ENCODE results near the gene CRIP1. TPM values are rescaled to one million over a fixed set of nuclear protein-coding genes. Genes with fewer than 3 reads are reported as not detected.

The CRIP1 gene
- total RNA-seq, 1 experiment from 2014 or later = 6.9 TPM

DNA sequence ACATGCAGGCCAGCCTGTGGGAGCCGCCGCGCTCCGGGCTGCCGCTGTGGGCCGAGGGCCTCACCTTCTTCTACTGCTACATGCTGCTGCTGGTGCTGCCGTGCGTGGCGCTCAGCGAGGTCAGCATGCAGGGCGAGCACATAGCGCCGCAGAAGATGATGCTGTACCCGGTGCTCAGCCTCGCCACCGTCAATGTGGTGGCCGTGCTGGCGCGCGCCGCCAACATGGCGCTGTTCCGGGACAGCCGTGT is 42.6 kb downstream of the CRIP1 start:
- no peak overlapping the region for H2BK120ac ChIP-seq (ENCODE audit: low read depth, low read length, poor library complexity, severe bottlenecking)
- Mint-ChIP-seq H3K4me3 (0 out of 5 replicates have a peak overlapping the region, but pooled peaks of 1 of the 2 experiments have one; percentile 57), H3K9me3 (peaks cover 0 to 33% of the 10 kb centered on the region in 2 experiments; a peak in 2 of 5 replicates), H3K4me1 (no peaks in the 10 kb centered on the region), H3K27ac (no peak overlapping the region), H3K36me3 (ENCODE audit: insufficient read depth in 1 of 3, low read depth in 3 of 3) (no peaks in the 10 kb centered on the region; a peak in 1 of 7 replicates), H3K27me3 (ENCODE audit: low read depth) (peaks cover 54% of the 10 kb centered on the region)
- no peak overlapping the region for H2BK12ac ChIP-seq (ENCODE audit: insufficient read length, low read depth, low read length)
- no peak overlapping the region for H2BK5ac ChIP-seq (ENCODE audit: insufficient read length, low read length)
- H2BK20ac ChIP-seq (ENCODE audit: low read depth, low read length, poor library complexity, severe bottlenecking) = no peak overlapping the region
- no peak overlapping the region for H4K91ac ChIP-seq (ENCODE audit: insufficient read length, low read depth, low read length)
- H3K9me3 ChIP-seq (ENCODE audit: control insufficient read depth, low read depth, low read length) = no peaks in the 10 kb centered on the region
- no peak overlapping the region for H3K27ac ChIP-seq (ENCODE audit: insufficient read length, low read depth, low read length)
- no peak overlapping the region for H4K5ac ChIP-seq (ENCODE audit: insufficient read length, low read depth, low read length)
- no peak overlapping the region for H3K23ac ChIP-seq (ENCODE audit: insufficient read length, low read depth, low read length)
- no CpG with 5 or more reads among the region's 24 CpGs for WGBS (ENCODE audit: extremely low coverage, insufficient read length, low lambda C conversion rate)
- H3K56ac ChIP-seq (ENCODE audit: insufficient read length, low read depth, low read length) = no peak overlapping the region
- TF ChIP-seq, protein P1, sequence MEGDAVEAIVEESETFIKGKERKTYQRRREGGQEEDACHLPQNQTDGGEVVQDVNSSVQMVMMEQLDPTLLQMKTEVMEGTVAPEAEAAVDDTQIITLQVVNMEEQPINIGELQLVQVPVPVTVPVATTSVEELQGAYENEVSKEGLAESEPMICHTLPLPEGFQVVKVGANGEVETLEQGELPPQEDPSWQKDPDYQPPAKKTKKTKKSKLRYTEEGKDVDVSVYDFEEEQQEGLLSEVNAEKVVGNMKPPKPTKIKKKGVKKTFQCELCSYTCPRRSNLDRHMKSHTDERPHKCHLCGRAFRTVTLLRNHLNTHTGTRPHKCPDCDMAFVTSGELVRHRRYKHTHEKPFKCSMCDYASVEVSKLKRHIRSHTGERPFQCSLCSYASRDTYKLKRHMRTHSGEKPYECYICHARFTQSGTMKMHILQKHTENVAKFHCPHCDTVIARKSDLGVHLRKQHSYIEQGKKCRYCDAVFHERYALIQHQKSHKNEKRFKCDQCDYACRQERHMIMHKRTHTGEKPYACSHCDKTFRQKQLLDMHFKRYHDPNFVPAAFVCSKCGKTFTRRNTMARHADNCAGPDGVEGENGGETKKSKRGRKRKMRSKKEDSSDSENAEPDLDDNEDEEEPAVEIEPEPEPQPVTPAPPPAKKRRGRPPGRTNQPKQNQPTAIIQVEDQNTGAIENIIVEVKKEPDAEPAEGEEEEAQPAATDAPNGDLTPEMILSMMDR (conservative IDR thresholded peaks at IDR 0.05) = no peak
- peaks cover 16% of the 10 kb centered on the region; the same call in 1 of the 2 replicates for H3K27me3 ChIP-seq (ENCODE audit: insufficient read depth, low read length)
- H2BK15ac ChIP-seq (ENCODE audit: low read depth, low read length) = no peak overlapping the region
- no peak overlapping the region for H3K9ac ChIP-seq (ENCODE audit: extremely low read depth, insufficient read length, low read length)
- no peaks in the 10 kb centered on the region for H3K79me1 ChIP-seq (ENCODE audit: insufficient read depth, low read depth, low read length, poor library complexity, severe bottlenecking)
- no peak overlapping the region for H2AFZ ChIP-seq (ENCODE audit: low read length)
- no peak overlapping the region for H3K4ac ChIP-seq (ENCODE audit: low read depth, low read length)
- no peaks in the 10 kb centered on the region for H3K79me2 ChIP-seq (ENCODE audit: insufficient read depth, low read length)
- no peaks in the 10 kb centered on the region for H4K20me1 ChIP-seq (ENCODE audit: control insufficient read depth, insufficient read depth, insufficient read length)
- DNase-seq = no peak
- no peak overlapping the region for H4K8ac ChIP-seq (replicated peaks; ENCODE audit: insufficient read length, low read depth, low read length)
- H3K18ac ChIP-seq (ENCODE audit: insufficient read length, low read depth, low read length) = no peak overlapping the region
- no peaks in the 10 kb centered on the region; the same call in 1 of the 2 replicates for H3K4me1 ChIP-seq (ENCODE audit: insufficient read depth, low read length)
- H3K23me2 ChIP-seq (ENCODE audit: insufficient read length, low read depth, low read length, poor library complexity, severe bottlenecking) = peaks cover 7% of the 10 kb centered on the region
- H3K4me2 ChIP-seq (ENCODE audit: insufficient read depth, insufficient read length, low read length) = no peak overlapping the region
- H3T11ph ChIP-seq (ENCODE audit: low read length) = no peak overlapping the region
- no peak overlapping the region for H2AK5ac ChIP-seq (ENCODE audit: insufficient read length, low read length)
- H3K14ac ChIP-seq (ENCODE audit: insufficient read depth, low read length) = no peak overlapping the region
